Activated CD4-positive, alpha-beta T cell treated with anti-CD3 and anti-CD28 coated beads for 48 hours (primary cell): ENCODE results near the gene METTL2B.

Source experiments
- DNase-seq: peaks from one replicate; pipeline ENCODE4 v3.0.0-alpha.2; 2020

METTL2B gene, protein sequence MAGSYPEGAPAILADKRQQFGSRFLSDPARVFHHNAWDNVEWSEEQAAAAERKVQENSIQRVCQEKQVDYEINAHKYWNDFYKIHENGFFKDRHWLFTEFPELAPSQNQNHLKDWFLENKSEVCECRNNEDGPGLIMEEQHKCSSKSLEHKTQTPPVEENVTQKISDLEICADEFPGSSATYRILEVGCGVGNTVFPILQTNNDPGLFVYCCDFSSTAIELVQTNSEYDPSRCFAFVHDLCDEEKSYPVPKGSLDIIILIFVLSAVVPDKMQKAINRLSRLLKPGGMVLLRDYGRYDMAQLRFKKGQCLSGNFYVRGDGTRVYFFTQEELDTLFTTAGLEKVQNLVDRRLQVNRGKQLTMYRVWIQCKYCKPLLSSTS

DNA sequence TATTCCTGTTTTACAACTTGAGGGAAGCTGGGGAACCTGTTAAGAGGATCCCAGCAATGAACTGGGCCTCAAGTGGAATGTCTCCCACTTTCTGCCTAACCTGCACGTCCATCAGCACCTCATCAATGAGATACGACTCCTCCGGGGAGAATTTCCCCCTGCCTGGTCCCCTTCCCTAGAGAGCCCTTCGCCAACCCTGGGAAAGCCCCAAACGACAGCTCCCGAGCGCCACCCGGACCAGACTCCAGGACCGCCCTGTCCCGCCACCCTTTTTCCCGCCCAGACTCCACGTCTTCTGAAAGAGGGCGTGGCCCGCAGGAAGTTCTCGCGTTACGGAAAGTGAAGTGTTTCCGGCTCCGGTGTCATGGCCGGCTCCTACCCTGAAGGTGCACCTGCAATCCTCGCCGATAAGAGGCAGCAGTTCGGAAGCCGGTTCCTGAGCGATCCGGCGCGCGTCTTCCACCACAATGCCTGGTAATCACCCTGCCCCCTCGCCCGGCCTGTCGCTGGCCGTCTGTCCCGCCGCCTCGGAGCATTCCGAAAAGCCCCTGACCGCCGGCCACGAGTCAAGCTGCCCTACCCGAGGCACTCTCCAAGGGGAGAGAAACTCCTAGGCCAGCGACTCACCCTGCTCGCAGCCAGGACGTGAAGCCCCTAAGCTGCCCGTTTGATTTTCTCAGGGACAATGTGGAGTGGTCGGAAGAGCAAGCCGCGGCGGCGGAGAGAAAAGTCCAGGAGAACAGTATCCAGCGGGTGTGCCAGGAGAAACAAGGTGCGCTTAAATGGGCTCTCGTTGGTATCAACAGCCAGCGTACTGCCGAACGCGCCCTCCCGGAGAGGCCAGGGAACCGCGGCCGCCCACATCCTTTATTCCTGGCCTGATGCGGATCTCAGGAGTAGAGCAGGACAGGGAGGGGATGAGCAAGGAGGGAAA lies at the start of gene METTL2B:
Gene METTL2B (plus strand): TSS at position 347 of the 934 bp plus-strand sequence. CDS start 18 bp downstream, at position 365.
- peak; percentile 96 for DNase-seq

DNA sequence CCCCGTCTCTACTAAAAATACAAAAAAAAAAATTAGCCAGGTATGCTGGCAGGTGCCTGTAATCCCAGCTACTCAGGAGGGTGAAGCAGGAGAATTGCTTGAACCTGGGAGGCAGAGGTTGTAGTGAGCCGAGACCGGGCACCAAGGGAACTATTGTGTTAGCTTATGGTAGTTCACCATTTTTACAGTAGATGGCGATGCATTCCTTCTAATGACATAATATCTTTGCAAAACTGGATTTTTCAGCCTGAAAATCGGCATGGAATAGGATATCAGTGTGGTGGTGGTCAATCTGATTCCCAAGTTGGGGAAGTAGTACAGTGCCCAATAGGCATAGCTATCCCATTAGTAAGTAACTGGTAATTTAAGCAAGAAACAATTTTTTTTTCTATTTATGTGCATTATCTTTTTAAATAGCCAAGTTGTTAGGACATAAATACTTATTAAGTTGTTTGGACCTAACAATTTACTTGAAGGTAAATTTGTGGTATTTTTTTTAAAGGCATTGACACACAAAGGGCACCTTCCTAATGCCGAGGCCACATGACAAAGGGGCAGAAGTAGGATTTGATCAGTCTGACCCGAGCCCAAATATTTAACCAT lies 49.2 kb upstream of the METTL2B start:
- peak; percentile 37 for DNase-seq

DNA sequence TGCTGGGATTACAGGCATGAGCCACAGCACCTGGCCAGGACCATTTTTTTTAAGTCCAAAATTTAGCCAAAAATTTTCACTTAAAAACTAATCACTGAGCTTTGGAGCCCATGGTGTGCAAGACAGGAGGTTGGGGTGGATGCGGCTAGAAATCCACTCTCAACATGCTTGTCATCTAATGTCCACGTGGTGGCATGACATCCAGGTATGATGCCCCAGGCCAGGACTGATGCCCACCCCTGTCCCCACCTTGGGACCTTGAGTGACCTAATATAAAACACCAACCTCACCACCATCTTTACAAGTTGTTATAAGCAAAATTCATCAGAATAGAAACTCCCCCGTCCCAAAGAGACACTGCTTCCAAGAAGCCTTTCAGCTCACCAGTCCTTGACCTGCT lies 46.3 kb upstream of the METTL2B start:
- DNase-seq = no peak

DNA sequence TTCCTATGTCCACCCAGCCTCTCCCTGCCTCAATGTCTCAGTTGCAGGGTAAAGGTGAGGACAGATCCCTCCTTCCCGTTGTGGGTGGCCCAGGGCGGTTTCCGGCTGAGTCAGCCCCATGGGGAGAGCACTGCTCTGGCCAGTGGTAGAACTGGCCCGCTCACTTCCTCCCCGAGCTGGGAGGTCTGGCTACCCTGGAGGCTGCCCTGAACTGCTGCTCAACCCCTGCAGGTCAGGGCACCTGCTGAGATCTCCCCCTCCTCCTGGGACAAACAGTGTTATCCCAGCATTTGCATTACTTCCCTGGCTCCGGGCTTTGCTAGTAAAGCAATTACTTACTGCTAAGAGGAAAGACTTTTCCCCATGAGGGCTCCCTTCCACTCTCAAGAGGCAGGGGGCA lies 45.3 kb upstream of the METTL2B start:
- DNase-seq = no peak

DNA sequence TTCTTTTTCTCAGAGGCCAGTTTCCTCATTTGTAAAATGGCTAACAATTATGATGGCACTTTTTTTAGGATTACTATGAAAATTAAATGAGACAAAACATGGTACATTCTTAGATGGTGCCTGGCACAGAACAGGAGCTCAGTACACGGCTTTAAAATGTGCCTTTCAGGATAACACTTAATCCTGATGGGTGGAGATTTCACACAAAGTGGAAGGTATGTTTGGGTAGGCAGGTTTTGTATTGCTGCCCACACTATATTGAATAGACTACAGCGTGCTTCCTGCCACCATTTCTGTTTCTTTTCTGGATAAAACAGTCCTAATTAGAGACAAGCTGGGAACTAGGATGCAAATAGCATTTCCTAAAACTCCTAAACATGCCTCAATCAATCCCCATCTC lies 44.8 kb upstream of the METTL2B start:
- no peak for DNase-seq

DNA sequence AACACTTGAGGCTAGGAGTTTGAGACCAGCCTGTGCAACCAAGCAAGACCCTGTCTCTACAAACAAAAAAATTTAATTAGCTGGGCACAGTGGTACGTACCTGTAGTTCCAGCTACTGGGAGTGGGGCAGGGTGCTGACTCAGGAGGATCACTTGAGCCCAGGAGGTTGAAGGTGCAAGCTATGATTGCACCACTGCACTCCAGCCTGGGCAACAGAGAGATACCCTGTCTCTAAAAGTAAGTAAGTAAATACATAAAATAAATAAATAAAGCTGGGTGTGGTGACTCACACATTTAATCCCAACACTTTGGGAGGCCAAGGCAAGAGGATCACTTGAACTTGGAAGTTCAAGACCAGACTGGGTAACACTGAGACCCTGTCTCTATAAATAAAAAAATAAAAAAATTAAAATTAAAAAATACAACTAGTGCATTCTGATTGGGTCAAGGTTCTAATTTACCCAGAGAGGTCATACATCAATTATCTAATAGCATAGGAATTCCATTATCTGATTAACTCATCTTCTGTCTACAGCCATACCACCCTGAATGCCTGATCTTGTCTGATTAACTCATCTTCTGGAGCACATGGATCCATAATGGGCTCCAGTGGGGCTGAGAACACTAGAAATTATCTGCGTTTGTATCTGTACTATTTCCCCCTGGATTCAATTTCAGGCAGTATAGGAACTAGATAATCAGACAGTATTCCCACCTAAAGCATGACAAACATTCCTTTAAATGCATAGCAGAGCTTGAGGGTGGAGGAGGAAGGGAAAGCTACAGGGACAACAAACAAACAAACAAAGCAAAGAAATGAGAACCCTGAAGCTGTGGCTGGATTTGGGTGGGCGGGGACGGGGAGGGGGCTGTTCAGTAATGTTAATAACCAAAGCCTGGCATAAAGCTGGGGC lies 41.9 kb upstream of the METTL2B start:
- DNase-seq = no peak

DNA sequence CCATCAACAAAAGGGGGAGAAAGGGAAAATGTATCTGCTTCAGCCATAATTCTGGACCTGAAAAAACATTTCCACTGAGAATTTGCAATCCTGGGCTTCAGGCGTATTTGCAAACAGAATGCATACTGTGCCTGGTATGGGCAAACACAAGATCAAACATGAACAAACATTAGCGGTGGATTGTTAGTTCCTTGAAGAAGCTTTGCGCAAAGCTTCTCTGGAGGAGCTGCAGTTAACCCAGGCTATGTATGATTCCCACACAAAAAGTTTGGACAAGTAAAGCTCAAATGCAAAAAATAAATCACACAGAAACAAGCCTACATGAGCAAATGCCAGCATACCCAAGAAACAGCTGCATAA lies 41.2 kb upstream of the METTL2B start:
- no peak for DNase-seq

DNA sequence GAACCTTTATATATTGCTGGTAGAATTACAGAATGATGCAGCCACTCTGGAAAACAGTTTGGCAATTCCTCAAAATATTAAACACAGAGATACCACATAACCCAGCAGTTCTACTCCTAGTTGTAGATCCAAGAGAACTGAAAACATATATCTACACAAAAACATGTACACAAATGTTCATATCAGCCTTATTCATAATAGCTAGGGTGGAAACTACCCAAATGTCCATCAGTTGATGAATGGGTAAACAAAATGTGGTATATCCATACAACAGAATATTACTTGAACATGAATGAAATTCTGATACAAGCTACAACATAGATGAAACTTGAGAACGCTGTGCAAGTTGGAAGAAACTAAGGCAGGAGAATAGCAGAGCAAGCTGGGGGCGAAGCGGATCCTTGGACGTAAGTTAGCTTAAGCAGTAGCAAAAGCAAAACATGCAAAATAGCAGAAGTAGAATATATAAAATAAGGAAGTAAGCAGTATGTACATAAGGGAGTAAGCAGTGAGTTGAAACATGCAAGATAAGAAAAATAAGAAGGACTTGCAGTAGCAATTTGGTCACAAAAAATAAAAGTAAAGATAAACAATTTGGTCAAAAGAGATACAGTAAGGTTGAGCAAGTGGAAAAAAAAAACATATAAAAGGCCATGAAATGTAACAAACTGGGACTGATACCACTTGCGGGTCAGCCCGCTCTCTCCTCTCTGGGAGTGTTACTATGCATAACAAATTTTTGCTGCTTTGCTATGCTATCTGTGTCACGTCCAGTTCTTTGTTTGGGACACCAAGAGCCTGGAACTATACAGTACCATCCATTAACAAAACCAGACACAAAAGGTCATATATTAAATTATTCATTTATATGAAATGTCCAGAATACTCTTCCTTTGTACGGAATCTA lies 38.9 kb upstream of the METTL2B start:
- no peak for DNase-seq

DNA sequence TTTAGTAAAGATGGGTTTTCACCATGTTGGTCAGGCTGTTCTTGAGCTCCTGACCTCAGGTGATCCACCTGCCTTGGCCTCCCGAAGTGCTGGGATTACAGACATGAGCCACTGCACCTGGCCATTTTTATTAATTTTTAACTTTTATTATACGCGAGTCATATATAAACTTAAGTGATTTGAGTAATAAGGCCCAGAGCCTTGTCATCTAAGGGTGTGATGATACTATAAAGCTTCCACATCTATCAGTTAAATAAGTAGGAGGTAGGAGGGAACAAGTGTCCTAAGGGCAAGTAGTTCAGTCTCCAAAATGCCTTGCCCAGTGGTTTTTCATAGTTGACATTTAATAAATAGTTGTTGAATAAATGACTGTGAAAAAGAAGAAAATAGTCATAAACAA lies 34.2 kb upstream of the METTL2B start:
- no peak for DNase-seq

DNA sequence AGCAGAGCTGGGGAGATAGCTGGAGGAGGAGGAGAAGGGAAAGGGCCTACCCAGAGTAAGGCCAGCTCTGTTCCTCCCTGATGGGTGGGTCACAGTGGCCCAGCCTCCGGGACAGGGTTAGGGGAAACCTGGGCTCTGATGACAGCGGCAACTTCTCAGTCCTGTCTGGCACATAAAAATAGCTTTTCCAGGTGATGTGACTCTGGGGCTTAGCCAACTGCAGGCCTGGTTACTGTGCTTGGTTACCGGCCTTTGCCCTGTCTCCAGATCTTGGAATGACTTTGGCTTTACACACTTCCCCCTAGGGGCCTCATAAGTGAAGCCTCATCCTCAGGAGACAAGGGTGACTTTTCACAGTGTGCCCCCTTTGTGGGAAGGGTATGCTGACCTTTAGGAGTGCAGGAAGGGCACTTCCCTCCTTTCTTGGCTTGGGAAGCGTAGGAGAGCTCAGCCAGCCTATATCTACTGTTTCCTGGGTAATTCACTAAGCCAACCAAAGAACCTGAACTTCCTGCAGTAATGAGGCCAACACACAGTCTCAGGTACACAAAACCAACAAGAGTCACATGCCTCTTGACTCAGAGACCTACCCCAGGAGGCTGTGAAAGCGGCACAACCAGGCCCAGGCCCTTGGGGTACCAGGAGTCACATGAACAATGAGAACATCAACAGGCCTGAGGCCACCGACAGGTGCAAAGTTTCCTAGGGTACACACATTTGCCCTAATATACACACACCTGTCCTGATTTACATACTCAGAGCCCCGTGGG lies 32.5 kb upstream of the METTL2B start:
- DNase-seq = no peak

DNA sequence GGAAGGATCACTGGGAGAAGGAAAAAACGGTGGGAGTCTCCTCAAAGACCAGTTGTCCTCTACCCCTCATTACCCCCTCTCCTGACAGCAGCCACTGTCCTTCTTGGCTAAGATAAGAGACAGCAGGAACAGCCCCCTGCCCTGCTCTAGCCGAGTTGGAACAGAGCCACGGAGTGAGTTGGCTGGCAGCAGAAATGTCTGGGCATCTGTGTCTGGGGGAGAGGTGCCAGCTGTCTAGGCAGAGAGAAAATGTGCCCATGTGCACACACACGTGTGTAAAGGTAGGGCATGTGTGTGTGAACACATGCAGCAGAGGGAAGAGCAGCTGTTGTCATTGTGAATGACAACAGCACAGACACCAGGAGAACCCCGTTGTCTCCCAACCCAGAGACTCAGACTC lies 30.2 kb upstream of the METTL2B start:
- DNase-seq = no peak

DNA sequence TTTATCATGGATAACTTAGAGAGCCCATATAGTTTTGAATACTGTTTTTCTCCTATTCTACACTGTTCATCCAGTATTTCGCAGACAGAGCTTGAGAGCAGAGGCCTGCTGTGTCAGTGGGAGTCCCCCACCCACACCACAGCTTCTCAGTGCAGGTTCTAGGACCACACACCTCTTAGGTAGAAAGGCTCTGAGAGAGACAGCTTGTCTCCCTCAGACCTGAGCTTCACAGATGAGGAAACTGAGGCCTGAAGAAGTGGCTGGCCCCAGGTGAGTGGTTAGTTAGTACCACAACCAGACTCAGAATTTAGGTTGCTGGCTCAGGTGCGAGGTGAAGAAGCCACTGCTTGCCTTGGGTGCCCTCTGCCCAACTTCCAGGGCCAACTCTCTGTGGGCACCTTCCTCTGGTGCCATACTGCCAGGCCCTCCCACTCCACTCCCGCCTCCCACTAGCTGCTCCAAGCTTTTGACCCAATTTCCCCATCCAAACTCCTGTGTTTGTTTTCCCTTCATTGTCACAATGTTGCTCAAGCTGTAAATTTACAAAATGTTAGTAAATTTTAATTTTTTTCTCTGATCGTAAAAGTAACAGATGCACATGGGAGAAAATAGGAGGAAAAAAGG lies 28.5 kb upstream of the METTL2B start:
- DNase-seq = peak; percentile 31

DNA sequence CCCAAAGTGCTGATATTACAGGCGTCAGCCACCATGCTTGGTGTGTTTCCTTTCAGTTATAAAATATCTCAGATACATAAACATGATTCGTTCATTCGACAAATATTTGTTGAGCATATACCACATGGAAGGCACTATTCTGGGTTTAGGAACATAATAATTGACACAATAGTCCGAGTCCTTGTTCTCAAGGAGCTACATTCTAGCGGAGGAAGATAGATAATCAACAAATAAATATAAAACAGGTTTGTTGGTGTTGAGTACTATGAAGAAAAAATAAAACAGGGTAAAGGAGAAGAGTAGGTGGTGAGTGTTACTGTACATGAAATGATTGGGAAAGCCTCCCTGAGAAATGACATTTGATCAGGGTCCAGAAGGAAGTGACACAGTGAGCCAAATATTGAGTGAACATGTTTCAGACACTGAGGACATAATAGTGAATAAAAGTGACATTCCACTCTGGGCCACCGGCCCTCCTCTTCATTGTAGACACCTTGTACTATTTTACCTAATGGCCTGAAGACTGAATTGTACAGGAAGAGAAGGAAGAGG lies 27.7 kb upstream of the METTL2B start:
- DNase-seq = no peak

DNA sequence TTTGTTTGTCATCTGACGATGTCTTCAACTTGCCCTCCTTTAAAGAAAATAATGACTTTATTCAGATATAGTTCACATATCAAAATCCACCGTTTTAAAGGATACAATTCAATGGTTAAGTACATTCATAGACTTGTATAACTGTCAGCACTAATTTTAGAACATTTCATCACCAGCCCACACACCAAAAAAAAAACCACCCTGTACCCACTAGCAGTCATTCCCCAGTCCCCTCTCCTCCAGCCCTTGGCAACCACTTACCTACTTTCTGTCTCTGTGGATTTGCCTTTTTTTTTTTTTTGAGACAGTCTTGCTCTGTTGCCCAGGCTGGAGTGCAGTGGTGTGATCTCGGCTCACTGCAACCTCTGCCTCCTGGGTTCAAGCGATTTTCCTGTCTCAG lies 26.1 kb upstream of the METTL2B start:
- DNase-seq = no peak

DNA sequence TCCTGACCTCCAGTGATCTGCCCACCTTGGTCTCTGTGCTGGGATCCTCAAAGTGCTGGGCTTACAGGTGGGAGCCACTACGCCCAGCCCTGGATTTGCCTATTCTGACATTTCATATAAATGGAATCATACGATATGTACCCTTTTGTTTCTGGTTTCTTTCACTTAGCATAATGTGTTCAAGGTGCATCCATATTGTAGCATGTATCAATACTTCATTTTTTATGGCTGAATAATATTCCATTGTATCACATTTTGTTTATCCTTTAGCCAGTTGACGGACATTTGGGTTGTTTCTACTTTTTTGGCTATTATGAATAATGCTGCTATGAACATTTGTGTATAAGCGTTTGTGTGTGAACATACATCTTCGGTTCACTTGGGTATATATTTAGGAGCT lies 25.6 kb upstream of the METTL2B start:
- DNase-seq = no peak

DNA sequence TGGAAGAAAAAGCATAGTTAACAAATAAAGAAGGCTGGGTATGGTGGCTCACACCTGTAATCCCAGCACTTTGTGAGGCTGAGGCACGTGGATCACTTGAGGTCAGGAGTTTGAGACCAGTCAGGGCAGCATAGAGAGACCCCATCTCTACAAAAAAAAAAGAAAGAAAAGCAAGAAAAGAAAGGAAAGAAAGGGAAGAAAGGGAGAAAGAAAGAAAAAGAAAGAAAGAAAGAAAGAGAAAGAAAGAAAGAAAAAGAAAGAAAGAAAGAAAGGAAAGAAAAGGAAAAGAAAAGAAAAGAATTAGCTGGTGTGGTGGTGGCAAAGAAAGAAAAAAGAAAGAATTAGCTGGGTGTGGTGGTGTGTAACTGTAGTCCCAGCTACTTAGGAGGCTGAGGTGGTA lies 24.0 kb upstream of the METTL2B start:
- DNase-seq = no peak

DNA sequence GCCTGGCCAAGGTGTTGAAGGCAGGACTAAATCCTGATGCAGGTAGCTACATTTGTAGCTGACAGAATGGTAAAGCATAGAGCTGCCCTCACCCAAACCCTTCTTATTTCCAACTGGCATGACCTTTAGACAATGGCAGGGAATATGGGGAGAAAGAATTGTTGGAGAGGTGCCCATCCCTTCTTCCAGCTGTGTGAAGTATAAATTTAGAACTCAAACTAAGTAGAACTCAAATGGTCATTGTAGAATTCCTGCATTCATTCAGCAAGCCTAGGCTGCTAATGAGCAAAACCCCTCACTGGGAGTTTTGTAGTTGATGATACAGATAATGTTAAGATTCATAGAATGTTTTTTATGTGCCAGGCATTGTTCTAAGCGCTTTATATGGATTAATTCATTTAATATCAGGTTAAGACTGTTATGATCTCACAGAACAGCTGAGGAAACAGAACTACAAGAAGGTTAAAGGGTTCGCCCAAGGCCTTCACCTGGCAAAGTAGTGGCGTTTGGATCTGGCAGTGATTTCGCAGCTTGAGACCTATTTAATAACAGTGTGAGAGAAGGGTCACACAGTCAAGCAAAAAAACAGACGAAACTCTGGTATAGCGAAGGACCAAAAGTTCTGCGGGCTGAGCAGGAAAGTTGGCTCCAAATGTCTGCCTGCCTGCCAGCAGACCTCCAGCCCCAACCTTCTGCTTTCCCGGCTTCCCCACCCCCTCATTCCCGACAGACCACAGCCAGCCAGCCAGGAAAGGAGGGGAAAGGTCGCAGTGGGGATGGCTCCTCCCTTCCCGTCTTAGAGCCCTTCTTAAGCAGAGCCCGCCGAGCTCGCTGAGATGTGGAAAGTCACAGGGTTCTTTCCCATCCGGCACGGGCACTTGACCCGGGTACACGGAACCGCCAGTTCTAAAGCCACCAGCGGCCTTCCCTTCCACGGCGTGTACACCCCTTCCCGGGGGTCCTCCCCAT lies 22.4 kb upstream of the METTL2B start:
- no peak for DNase-seq

DNA sequence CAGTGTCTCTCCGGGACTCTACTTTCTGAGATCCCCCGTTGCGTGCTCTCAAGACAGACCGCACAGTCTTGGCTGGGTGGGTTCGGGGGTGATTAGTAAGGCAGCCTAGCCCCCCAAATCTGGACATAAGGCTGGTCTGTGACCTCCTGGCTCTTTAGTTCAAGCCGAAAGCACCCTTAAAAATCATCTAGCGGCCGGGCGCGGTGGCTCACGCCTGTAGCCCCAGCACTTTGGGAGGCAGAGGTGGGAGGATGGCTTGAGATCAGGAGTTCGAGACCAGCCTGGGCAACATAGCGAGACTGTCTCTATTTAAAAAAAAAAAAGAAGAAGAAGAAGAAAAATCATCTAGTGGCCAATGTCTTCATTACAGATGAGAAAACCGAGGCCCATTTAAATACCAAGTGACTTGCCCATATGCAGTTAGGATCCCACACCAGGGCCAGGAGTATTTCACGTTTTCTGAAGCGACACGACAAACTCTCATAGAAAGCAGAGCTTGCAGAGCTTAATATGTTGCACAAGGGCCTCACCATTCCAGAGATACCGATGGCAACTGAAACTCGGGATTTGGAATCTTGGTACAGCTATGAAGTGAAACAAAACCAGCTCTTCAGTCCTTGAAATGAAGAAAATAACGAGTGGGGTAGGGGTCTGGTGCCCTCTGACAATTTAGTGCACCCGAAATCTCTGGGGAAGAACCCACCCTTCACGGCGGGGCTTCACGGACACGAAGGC lies 21.6 kb upstream of the METTL2B start:
- no peak for DNase-seq
